K562 (cell line): ENCODE measurements around the gene MYO18B. TPM values are rescaled to one million over a fixed set of nuclear protein-coding genes. Genes with fewer than 3 reads are reported as not detected.

Experiments
- ATAC-seq: fragments of 200-7000 bp; cut with Tn5 transposase; 3 replicates; pipeline ENCODE4 v1.9.1; 2020; ENCODE audit warnings: moderate library complexity
- BruUV-seq: library from RNA; stranded (reverse); fragments of 400-500 nt; replicated peaks from 2 replicates; lab custom pipeline; 2021; lab: Mats Ljungman, UMichigan
- CTCF ChIA-PET: fragments of 300-600 bp; formaldehyde crosslinking; extraction: SDS; loops from one replicate; lab custom pipeline; 2021; ENCODE audit warnings: low intra/inter-chr PET ratio; lab: Yijun Ruan, JAX
- POLR2A ChIA-PET: fragments of 300-600, 350-650 bp; sonication (Branson Sonifier 250); formaldehyde crosslinking; extraction: SDS; loops from one replicate; lab custom pipeline; 2021; ENCODE audit warnings: antibody characterized with exemption, inconsistent platforms; lab: Yijun Ruan, JAX
- DNase-seq, 4 experiments: peaks; one replicate each; pipeline versions ENCODE4 v3.0.0 to v3.0.0-alpha.2; 2011 to 2018; ENCODE audit warnings: low spot score in 3 of 4, mixed read lengths in 3 of 4; ENCODE audit errors: extremely low read depth in 1 of 4
- FAIRE-seq: peaks from 2 replicates; lab custom pipeline; 2011; peaks lifted over from hg19 to GRCh38; lab: Jason Lieb, UNC
- H2AFZ ChIP-seq: 2 replicates; pipeline ENCODE4 v1.6.0; 2011; ENCODE audit warnings: low read depth, low read length, control low read depth, inconsistent platforms
- H3K27ac ChIP-seq: fragments of 200-600 bp; 3 replicates; pipeline ENCODE4 v1.8.0; 2011; ENCODE audit warnings: low read depth, mild to moderate bottlenecking, control low read depth, inconsistent platforms, low read length, moderate library complexity, mixed read lengths; ENCODE audit errors: extremely low read depth
- H3K27me3 ChIP-seq, 2 experiments: fragments of 300-600 bp in 1 of 2; 2 replicates in 1 of 2; 3 replicates in 1 of 2; pipeline versions ENCODE4 v1.6.0 to v1.8.0; 2011; ENCODE audit warnings: inconsistent platforms in 2 of 2, low read length in 2 of 2, mild to moderate bottlenecking in 1 of 2, mixed read lengths in 1 of 2, moderate library complexity in 1 of 2; ENCODE audit not compliant: control insufficient read depth in 2 of 2, insufficient read depth in 2 of 2
- H3K36me3 ChIP-seq: fragments of 300-600 bp; 3 replicates; pipeline ENCODE4 v1.8.0; 2011; ENCODE audit warnings: mild to moderate bottlenecking, low read length, inconsistent platforms; ENCODE audit not compliant: control insufficient read depth, insufficient read depth
- H3K4me1 ChIP-seq, 2 experiments: fragments of 200-600 bp in 1 of 2; replicated peaks in 1 of 2; 2 replicates in 1 of 2; 3 replicates in 1 of 2; pipeline versions ENCODE4 v1.5.1 to v1.8.0; 2011; ENCODE audit warnings: inconsistent platforms in 2 of 2, low read length in 2 of 2, mild to moderate bottlenecking in 1 of 2, mixed read lengths in 1 of 2, moderate library complexity in 1 of 2; ENCODE audit not compliant: control insufficient read depth in 2 of 2, insufficient read depth in 2 of 2
- H3K4me2 ChIP-seq: 2 replicates; pipeline ENCODE4 v1.6.1; 2011; ENCODE audit warnings: low read length, control low read depth, inconsistent platforms, mixed read lengths; ENCODE audit not compliant: insufficient read depth
- H3K4me3 ChIP-seq: fragments of 200-600 bp; sonication (generic), shearing (Covaris generic); 2 replicates; pipeline ENCODE4 v1.5.1; 2016; ENCODE audit warnings: control low read depth, inconsistent platforms
- H3K79me2 ChIP-seq: fragments of 200-600 bp; 3 replicates; pipeline ENCODE4 v1.8.0; 2011; ENCODE audit warnings: low read length, inconsistent platforms; ENCODE audit not compliant: control insufficient read depth, insufficient read depth
- H3K9ac ChIP-seq, 2 experiments: 2 replicates each; pipeline versions ENCODE4 v1.6.0 to v1.6.1; 2011; ENCODE audit warnings: low read depth in 2 of 2, low read length in 2 of 2, control low read depth in 1 of 2, inconsistent platforms in 1 of 2, mild to moderate bottlenecking in 1 of 2, mixed read lengths in 1 of 2; ENCODE audit not compliant: insufficient read depth in 1 of 2
- H3K9me1 ChIP-seq: one replicate; pipeline ENCODE4 v1.6.0; 2011; ENCODE audit warnings: inconsistent platforms, mild to moderate bottlenecking, low read length, moderate library complexity; ENCODE audit not compliant: control insufficient read depth, insufficient read depth
- H3K9me3 ChIP-seq: replicated peaks from 2 replicates; pipeline ENCODE4 v1.5.1; 2011; ENCODE audit warnings: low read depth, low read length, inconsistent platforms; ENCODE audit not compliant: control insufficient read depth, insufficient read depth
- H4K20me1 ChIP-seq: replicated peaks from 2 replicates; pipeline ENCODE4 v1.6.1; 2011; ENCODE audit warnings: low read length, inconsistent platforms, mixed read lengths; ENCODE audit not compliant: control insufficient read depth, insufficient read depth
- ATF6 ChIP-seq: sonication (generic); formaldehyde crosslinking; IDR thresholded peaks from 2 replicates; pipeline ENCODE4 v1.4.0; 2020; ENCODE audit warnings: mild to moderate bottlenecking, missing genetic modification reagents
- HOMEZ ChIP-seq: fragments of 250-450 bp; sonication (Bioruptor Pico); IDR thresholded peaks from 2 replicates; pipeline ENCODE4 v1.4.0; 2020; ENCODE audit warnings: mild to moderate bottlenecking, moderate library complexity
- POLR2AphosphoS5 ChIP-seq: IDR thresholded peaks from 2 replicates; pipeline ENCODE4 v1.6.1; 2011; ENCODE audit warnings: mild to moderate bottlenecking, low read depth, low read length, moderate library complexity; ENCODE audit not compliant: control insufficient read depth, insufficient read depth
- RCOR1 ChIP-seq, 2 experiments: IDR thresholded peaks; 2 replicates each; pipeline ENCODE4 v1.6.1; 2012; ENCODE audit warnings: low read depth in 2 of 2, low read length in 2 of 2, borderline replicate concordance in 1 of 2, improper control_type of control experiment in 1 of 2
- SP2 ChIP-seq: IDR thresholded peaks from 2 replicates; pipeline ENCODE4 v1.6.1; 2011; ENCODE audit warnings: mild to moderate bottlenecking, low read depth, low read length, moderate library complexity; ENCODE audit not compliant: poor library complexity, severe bottlenecking; ENCODE audit errors: extremely low read depth
- ZNF239 ChIP-seq: fragments of 250-450 bp; sonication (Bioruptor Pico); IDR thresholded peaks from 2 replicates; pipeline ENCODE4 v1.4.0; 2020; ENCODE audit warnings: mild to moderate bottlenecking
- ZNF586 ChIP-seq: fragments of 450-650 bp; formaldehyde crosslinking; conservative IDR thresholded peaks from 2 replicates; pipeline ENCODE4 v1.4.0; 2020; ENCODE audit warnings: mild to moderate bottlenecking, moderate library complexity
- ZNF696 ChIP-seq: fragments of 250-450 bp; sonication (Bioruptor Pico); conservative IDR thresholded peaks from 2 replicates; pipeline ENCODE4 v1.4.0; 2020; ENCODE audit warnings: mild to moderate bottlenecking, moderate library complexity
- WGBS: fragments of 100-300 bp; shearing (Covaris generic); methylation state at CpG from one replicate; pipeline ENCODE4 v1.1.6; 2016; ENCODE audit warnings: low coverage, mixed read lengths; ENCODE audit not compliant: insufficient coverage; ENCODE audit errors: missing lambda C conversion rate; 5-methylcytosine and 5-hydroxymethylcytosine counted together
- in situ Hi-C: fragments of 300-500 bp; cut with MboI; formaldehyde crosslinking; loops from 4 replicates; pipeline ENCODE4 v1.15.0; 2018; ENCODE audit warnings: inconsistent platforms, mixed read lengths
- intact Hi-C: fragments of 100-400 bp; cut with micrococcal nuclease; formaldehyde crosslinking; loops from 2 replicates; pipeline ENCODE4 v1.14.2; 2022
- polyA plus RNA-seq, 8 experiments: library from polyadenylated mRNA; depleted of rRNA in 4 of 8; stranded (reverse) in 5 of 8; unstranded in 3 of 8; fragments of >200 nt; fragmentation: Nextera tagmentation in 2 of 8; fragmentation: Illumina TruSeq in 1 of 8; extraction: Ambion mirVana in 2 of 8; extraction: Trizol in 1 of 8; gene quantifications; 2 replicates each; pipeline versions ENCODE4 v1.2.1 to v1.2.3, GENCODE V29; 2011 to 2014; ENCODE audit warnings: inconsistent platforms in 1 of 8, missing spikeins in 1 of 8
- total RNA-seq, 7 experiments: library from RNA; depleted of rRNA in 6 of 7; stranded (reverse); fragments of >200 nt in 6 of 7; fragmentation: Illumina TruSeq in 2 of 7; extraction: Trizol in 2 of 7; gene quantifications; 2 replicates each; pipeline versions ENCODE4 v1.2.1 to v1.2.3, GENCODE V29; 2011 to 2021; ENCODE audit warnings: low replicate concordance in 1 of 7

The MYO18B gene
- total and polyA plus RNA-seq, 9 of the 15 experiments (the other 6 are each of a cell fraction or from before 2014, with no cell fraction given) = 0.06 to 7.0 (median 4.3) TPM

GRCh38 chr22:26066534-26066933 is 324.5 kb downstream of the MYO18B start:
- no peak overlapping the region for H2AFZ ChIP-seq
- no TSS peak for BruUV-seq
- in situ Hi-C loops = no loop called here
- H3K9me3 ChIP-seq = no peaks in the 10 kb centered on the region
- H3K9ac ChIP-seq = no peak overlapping the region
- no peaks in the 10 kb centered on the region for H3K79me2 ChIP-seq
- CTCF ChIA-PET = no interaction called here
- no peak overlapping the region for H3K4me3 ChIP-seq
- 0% methylated on average over 6 of the region's 6 CpGs for WGBS
- ATAC-seq = no peak
- no peaks in the 10 kb centered on the region for H3K9me1 ChIP-seq
- H3K4me1 ChIP-seq = no peaks in the 10 kb centered on the region
- POLR2A ChIA-PET = interaction anchor here (0.7 kb wide), 1 partner anchor 9 kb away, joined by 7 read pairs; no protein-coding TSS in a partner anchor
- no peak overlapping the region for H3K27ac ChIP-seq
- H3K4me2 ChIP-seq = no peak overlapping the region
- no peak for TF ChIP-seq ZNF239 (CRISPR knock-in tag)
- no peak for TF ChIP-seq SP2
- TF ChIP-seq POLR2AphosphoS5 = no peak
- TF ChIP-seq ZNF696 (CRISPR knock-in tag) = no peak
- TF ChIP-seq ZNF586 (CRISPR knock-in tag) = no peak
- TF ChIP-seq RCOR1 (IDR thresholded peaks at IDR 0.05; ENCODE audit: borderline replicate concordance in 1 of 2, low read depth in 2 of 2, low read length in 2 of 2) = no peak
- no peak for TF ChIP-seq HOMEZ (CRISPR knock-in tag)
- no peak for TF ChIP-seq ATF6 (CRISPR knock-in tag)
- TF ChIP-seq, all 486 proteins: peak for 0
- FAIRE-seq = no peak
- intact Hi-C loops = no loop called here
- Histone ChIP-seq H3K27me3 (no peaks in the 10 kb centered on the region; a peak in 1 of 5 replicates), H3K36me3 (no peaks in the 10 kb centered on the region), H4K20me1 (no peaks in the 10 kb centered on the region)
- DNase-seq = no peak
